ENCODE results near the gene TFB1M.

GRCh38 chr6:155349129-155349528 lies 34.8 kb upstream of the TFB1M start:
- TF ChIP-seq, protein P1, sequence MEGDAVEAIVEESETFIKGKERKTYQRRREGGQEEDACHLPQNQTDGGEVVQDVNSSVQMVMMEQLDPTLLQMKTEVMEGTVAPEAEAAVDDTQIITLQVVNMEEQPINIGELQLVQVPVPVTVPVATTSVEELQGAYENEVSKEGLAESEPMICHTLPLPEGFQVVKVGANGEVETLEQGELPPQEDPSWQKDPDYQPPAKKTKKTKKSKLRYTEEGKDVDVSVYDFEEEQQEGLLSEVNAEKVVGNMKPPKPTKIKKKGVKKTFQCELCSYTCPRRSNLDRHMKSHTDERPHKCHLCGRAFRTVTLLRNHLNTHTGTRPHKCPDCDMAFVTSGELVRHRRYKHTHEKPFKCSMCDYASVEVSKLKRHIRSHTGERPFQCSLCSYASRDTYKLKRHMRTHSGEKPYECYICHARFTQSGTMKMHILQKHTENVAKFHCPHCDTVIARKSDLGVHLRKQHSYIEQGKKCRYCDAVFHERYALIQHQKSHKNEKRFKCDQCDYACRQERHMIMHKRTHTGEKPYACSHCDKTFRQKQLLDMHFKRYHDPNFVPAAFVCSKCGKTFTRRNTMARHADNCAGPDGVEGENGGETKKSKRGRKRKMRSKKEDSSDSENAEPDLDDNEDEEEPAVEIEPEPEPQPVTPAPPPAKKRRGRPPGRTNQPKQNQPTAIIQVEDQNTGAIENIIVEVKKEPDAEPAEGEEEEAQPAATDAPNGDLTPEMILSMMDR (IDR thresholded peaks at IDR 0.05), result no peak
- TF ChIP-seq POLR2A (IDR thresholded peaks at IDR 0.05), result no peak
- no peak for TF ChIP-seq POLR2AphosphoS5 (IDR thresholded peaks at IDR 0.05)
